Femur (tissue), 1 donor: ENCODE data around the gene UNC13C.

Experiments used
- DNase-seq: peaks from one replicate; pipeline ENCODE4 v3.0.0-alpha.2; 2017

Gene UNC13C

DNA sequence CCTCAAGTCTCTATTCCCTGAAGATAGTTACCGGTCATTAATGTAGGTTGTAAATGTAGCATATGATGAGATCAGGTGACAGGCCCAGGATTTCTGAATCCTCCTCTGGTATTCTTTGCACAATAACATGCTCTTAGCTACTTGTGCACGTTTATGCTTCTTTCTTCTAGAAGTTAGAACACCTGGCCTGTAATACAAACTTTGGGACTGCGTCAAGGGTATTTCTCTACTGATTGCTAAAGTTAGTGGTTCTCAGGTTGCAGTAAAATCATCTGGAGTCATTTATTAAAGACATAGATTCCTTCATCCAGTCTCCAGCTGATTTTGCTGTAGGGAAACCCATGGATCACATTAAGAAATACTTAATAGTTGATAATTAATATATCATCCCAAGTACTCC, 48.0 kb downstream of the UNC13C start:
- no peak for DNase-seq

DNA sequence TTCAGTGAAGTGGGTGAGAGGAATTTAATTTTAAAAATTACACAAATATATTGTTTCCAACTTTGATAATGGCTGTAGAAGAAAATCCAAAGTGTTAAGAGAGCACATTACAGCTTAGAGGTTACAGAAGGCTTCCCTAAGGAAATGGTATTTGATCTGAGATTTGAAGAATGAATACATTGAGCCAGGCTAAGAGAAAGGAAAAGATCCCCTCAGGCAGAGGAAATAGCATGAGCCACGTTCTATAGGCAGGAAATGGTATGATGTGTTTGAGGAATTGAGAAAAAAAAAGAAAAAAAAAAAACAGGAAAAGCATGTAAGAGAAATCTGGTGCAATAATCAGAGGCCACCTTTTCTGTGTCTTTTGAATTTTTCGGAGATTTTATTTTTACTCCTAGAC, 48.6 kb downstream of the UNC13C start:
- DNase-seq: no peak

DNA sequence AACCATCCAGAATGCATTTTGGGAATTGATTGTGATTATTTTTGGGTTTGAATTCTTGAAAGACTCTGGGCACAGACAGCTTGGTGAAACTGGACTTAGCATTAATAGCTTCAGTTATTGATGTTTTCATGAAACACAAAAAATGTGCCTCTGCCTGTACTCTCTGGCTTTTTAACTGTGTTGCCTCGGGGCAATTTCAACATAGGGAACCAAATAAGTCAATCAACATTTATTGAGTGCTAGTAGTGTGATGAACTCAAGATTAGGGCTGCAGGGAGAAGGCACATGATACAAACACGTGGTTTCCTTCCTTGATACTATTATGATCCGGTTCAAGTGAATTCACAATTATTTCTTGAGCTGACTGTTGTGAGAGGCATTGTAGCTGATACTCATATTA, 50.8 kb downstream of the UNC13C start:
- no peak for DNase-seq

GRCh38 chr15:54032066-54032465, 53.8 kb downstream of the UNC13C start:
- DNase-seq: no peak

- peak; percentile 28 for DNase-seq
These were observed 55.2 kb downstream of the UNC13C start for GRCh38 chr15:54033356-54033860.

DNA sequence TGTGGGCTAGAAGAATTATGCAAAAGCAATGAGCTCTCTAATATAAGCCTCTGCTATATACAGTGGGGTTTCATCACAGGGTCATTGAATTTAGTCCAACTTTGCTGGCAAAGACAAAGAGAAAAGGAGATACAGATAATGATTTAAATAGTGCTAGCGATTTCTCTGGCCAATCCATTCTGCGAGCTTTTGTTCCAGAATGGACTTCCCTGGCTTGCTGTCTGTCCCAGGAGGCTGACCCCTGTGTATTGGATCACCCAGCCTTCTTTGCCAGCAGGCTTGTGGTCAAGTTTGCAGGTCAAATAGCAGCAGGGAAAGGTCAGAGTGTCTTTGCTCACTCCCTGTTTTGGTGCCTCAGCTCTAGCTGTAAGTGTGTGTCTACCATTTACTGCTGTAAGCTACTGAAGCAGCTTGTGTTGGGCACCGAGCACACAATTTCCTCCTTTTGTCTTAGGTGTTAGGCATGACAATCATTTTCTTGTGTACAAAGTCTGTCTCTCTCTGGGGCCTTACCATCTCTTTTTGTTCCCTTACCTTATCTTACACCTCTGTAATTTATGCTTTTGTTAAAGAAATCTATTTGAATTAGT, 55.7 kb downstream of the UNC13C start:
- peak; percentile 28 for DNase-seq

DNA sequence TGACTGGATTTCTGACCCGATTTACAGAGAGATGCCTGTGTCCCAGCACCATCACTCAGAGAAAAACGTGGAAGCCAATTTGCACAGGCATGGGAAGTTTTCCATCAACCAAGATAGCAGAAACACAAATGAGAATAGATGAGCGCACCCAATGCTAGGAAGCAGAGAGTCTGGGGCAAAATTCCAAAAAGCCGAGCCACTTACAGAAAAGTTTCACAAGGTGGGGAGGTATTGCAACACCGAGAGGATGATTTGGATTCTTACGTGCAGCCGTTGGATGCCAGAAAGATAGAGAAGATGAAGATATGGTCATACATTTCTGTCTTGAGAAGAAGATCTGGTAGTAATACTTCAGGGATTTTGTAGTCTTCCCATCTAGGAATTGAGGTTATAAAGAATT, 57.4 kb downstream of the UNC13C start:
- no peak for DNase-seq

DNA sequence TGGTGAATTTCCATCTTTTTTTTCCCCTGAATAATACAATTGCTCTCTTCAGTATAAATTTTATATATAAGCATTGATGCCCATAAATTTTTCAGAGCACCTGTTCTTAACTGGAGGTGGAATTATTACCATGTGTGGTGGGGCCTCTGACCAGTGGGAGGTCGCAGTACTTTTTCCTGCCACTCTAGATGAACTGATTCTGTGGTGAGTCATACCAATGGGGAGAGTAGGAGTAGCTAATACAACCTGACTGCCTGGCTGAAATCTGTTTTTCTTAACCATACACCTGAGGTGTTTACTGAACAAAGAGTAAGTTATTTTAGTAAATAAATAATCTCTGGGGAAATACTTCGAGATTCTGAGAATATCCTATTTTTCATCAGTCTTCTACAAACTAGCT, 67.2 kb downstream of the UNC13C start:
- no peak for DNase-seq

DNA sequence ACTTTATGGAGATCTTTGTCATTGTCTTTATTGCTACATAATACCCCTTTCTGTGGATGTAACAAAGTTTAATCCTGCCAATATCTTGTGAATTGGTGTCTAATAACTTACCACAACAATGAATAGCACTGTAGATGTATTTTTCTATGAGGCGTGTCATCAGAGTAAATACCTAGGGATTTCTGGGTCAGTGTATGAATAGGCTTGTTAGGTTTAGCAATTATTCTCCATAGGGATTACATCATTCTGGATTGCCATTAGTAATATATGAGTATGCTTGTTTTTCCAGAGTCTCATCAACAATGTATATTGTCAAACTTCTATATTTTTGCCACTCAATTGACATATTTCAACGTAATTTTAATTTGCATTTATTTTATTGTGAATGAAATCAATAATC, 67.9 kb downstream of the UNC13C start:
- no peak for DNase-seq

- DNase-seq: no peak
These were observed 86.1 kb downstream of the UNC13C start for GRCh38 chr15:54064365-54064764.

DNA sequence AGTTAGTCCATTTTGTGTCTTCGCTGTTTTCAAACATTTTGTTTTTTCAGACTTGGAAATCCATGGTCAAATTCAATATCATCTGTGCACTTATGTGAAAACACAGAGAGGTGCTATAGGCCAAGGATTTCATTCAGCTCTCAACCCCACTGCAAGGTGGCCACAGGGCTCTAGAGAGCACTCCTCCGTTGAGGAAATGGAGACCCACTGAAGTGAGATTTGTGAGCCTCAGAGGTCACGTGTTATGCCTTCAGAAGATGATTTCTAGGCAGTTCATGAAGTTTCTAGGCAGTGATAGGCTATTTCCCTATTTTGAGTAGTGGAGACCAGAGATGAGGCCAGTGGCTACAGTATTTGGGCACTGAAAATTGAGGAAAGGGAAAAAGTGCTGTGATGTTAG, 88.2 kb downstream of the UNC13C start:
- DNase-seq: no peak

DNA sequence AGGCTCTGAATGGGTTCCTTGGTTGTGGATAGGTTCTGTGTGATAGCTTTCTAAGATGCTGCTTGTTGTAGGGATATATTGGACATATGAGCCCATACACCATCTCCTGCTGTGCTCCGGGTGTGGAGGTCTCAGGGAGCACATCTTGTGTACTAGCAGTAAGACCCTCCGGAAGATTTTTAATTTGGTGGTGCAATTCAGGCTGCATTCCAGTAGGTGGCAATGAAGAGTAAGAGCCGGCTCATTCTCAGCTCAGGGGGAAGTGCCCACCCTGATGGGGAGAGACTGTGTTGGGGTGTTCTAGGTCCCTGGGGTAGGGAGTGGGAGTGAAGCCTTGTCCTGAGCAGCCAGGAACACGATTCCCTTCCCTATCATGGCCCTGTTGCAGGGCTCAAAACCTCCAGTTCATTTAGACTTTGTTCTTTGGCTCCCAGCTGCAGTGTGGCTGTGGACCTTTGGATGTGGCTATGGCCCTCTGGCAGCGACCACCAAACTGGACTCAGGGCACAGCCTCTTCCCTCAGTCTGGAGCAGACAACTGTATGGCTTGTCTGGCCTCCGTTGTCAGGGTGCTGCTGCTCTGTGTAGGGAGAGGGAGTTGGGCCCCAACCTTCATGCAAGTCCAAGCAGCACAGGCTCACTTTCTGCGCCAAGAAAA, 104.7 kb downstream of the UNC13C start:
- DNase-seq: no peak

DNA sequence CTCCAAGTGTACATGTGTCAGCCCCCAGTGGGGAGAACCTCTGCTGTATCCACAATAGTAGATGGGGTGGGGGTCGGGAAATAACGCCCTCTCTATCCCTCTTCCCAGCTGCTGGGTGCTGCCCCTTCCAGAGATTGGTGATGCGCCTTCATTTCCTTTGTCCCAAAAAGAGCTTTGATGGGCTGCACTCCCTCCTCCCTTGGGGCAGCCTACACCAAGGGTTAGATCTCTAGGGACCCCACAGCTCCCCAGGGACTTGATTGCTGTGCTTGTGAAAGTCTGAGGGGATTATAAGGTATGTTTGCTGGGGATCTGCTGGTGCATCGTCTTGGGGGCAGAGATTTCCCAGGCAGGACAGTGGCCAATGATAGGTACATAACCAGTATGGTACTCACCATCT, 105.3 kb downstream of the UNC13C start:
- DNase-seq: no peak

DNA sequence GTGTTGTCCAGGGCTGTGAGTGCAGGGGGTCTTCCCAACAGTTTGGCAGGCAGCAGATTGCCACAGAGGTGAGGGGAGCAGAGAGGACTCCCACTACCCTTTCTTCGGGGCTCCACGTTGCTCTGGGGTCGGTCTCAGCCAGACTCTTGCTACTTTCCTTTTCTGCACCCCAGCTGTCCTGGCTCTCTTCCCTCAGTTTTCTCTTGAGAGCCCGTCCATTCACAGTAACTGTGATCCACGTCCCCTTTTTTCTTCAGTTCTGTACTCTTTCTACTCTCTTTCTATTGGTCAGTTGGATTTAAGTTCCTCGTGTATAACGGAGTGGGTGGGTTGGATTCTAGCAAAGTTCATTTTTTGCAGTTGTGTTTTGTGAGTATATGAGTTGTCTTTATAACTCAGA, 105.8 kb downstream of the UNC13C start:
- DNase-seq: no peak

GRCh38 chr15:54088837-54089236, 110.6 kb downstream of the UNC13C start:
- DNase-seq: no peak

DNA sequence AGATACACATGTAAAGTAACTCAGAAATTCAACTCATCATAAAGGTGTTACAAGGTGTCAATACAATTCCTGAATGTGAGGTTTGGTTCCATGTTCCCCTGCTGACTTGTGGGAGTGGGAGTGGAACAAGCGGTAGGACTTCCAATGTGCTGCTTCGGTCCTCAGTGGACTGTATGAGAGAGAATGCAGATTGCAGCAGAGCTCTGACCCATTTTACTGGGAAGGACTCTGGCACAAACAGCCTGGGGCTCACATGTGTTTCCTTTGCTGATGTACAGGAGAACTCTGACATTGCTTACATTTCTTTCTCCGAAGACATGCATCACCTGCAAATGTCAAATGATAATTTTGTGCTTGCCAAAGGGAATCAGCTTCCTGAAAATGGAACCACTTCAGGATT, 111.5 kb downstream of the UNC13C start:
- DNase-seq: no peak

- no peak for DNase-seq
These were observed 113.4 kb downstream of the UNC13C start for GRCh38 chr15:54091651-54092050.

DNA sequence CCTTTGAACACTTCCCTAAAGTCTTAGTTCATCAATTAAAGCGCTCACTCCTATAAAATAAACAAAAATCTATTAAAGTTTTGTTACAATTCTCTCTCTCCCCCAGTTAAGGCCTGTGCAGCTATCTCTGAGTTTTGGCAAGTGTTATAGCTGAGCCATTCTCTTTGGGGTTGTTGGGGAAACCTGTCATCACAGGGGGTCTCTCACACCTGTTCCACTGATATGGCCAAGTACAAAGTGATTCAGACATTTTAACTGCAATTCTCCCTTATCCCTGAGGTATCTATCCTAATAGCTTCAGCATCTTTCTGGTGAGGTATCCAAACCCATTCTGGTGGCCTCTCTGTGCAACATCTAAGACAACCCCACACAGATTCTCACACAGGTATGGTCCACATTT, 116.4 kb downstream of the UNC13C start:
- DNase-seq: no peak

DNA sequence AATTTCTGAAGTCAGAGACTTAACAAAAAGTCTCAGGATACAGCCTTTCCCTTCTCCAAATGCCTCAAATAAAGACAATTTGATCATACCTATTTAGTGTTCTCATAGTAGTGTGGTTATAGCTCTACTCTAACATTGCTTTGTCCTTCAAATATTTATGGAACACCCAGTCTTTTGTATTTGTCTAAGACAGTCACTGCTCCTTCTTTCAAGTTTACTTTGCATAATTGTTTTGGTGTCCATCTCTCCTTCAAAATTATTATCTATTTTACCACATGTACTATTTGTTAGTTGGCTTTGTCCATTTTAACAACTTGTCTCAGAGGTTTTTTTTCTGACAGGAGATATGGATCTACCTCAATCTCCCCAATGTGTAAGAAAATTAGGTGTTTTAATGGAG, 118.8 kb downstream of the UNC13C start:
- DNase-seq: no peak

DNA sequence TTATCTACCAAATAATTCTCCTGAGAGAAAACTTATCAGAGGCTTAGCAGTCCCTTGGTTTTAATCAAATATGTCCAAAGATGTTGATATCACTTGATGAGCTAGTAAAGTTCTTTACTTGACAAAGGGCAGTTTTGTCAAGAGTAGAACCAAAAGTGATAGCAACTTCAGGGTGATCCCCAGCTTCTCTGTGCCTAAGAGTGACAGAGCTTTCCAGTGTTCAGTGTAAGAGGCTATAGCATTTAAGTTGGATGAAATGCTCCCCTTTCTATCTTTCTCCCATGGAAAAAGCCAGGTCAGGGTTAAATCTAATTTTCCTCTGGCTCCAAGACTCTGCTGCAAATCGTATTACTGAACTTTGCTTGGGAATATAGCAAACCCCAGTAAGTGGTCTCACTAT, 120.8 kb downstream of the UNC13C start:
- no peak for DNase-seq

DNA sequence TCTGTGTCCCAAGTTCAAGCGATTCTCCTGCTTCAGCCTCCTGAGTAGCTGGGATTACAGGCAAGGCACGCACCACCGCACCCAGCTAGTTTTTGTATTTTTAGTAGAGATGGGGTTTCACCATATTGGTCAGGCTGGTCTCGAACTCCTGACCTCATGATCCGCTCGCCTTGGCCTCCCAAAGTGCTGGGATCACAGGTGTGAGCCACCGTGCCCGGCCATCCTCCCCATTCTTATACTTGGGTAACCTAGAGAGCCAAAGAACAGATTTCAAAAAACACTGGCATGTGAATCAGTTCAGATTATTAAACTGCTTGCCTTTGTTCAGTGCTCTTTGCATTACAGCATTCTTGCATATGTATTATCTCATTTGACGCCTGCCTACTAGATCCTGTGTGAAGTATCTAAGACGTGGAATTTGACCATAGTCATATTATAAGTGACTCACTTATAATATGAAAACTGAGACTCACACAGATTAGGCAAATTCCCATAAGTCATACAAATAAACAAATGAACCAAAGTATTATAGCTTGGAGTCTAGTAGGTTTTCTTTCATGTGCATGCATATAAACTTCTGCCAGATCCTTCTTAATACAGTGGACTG, 123.5 kb downstream of the UNC13C start:
- DNase-seq: no peak

DNA sequence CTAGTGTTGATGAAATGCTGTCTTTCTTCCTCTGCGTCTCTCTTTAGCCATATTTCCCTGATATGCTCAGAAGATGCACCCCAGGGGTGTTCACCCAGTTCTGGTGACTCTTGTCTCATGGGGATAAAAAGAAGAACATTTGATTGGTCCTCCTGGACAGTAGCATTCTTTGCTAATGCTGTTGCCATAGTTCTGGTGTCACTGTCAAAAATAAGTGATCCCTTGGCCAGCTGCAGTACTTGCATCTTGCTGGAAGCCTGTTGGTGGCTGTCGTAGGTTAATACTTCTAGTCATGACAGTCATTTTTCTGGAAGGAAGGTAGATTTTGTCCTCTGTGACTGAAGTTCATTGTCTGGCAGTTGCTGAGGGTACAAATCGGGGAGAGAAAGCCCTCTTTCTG, 124.5 kb downstream of the UNC13C start:
- no peak for DNase-seq

DNA sequence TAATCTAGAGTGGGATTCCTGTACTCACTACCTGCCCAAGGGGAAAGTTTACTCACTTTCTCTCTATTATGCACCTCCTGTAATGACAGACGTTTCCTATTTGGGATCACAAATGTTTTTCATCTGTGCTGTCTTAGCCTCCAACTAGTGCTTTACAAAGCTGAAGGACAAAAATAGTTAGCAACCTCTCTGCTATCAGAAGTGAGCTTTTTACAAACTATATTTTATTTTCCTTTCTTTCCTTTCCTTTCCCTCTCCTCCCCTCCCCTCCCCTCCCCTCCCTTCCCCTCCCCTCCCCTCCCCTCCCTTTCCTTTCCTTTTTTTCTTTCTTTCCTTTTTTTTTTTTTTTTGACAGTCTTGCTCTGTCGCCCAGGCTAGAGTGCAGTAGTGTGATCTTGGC, 130.8 kb downstream of the UNC13C start:
- DNase-seq: no peak

DNA sequence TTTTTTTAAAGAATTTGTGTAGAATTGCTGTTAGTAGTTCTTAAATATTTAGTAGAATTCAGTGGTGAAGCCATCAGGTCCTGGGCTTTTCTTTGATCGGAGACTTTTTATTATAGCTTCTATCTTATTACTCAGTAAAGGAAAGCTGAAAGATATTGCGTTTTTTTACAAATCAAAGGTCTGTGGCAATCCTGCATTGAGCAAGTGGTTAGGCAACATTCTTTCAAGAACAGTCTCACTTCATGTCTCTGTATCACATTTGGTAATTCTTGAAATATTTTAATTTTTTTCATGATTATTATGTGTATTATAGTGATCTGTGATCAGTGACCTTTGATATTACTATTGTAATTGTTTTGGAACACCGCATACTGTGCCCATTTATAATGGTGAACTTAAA, 140.8 kb downstream of the UNC13C start:
- no peak for DNase-seq
